IPS-20b (cell line): ENCODE data around the gene LRRC37B.
"Not testable (repeated sequence)": the region's sequence is repeated elsewhere in the genome, so short reads cannot be mapped to it uniquely, and the experiment has no call there.

Source experiments
- H3K27ac ChIP-seq: one replicate; pipeline ENCODE4 v1.5.1; 2013; ENCODE audit warnings: low read length
- H3K27me3 ChIP-seq: 2 replicates; pipeline ENCODE4 v1.6.1; 2013; ENCODE audit warnings: mild to moderate bottlenecking, low read length, inconsistent platforms; ENCODE audit not compliant: insufficient read depth
- H3K36me3 ChIP-seq: 2 replicates; pipeline ENCODE4 v1.6.1; 2013; ENCODE audit warnings: low read depth, mild to moderate bottlenecking, inconsistent platforms, low read length, moderate library complexity; ENCODE audit not compliant: insufficient read depth
- H3K4me1 ChIP-seq: 2 replicates; pipeline ENCODE4 v1.6.1; 2013; ENCODE audit warnings: mild to moderate bottlenecking, control low read depth, inconsistent platforms, low read length, moderate library complexity; ENCODE audit not compliant: insufficient read depth
- H3K4me3 ChIP-seq: 2 replicates; pipeline ENCODE4 v1.5.1; 2013; ENCODE audit warnings: mild to moderate bottlenecking, low read length, inconsistent platforms
- H3K9ac ChIP-seq: 2 replicates; pipeline ENCODE4 v1.6.1; 2013; ENCODE audit warnings: low read depth, mild to moderate bottlenecking, inconsistent platforms, low read length, moderate library complexity
- H3K9me3 ChIP-seq: 2 replicates; pipeline ENCODE4 v1.6.1; 2013; ENCODE audit warnings: mild to moderate bottlenecking, low read depth, low read length, inconsistent platforms; ENCODE audit not compliant: insufficient read depth

Gene LRRC37B

GRCh38 chr17:32045611-32046010 is 38.4 kb downstream of the LRRC37B start:
- H3K9ac ChIP-seq, H3K4me1 ChIP-seq, H3K27ac ChIP-seq, H3K27me3 ChIP-seq, H3K9me3 ChIP-seq, H3K4me3 ChIP-seq: not testable (repeated sequence)
- peaks cover 10% of the 10 kb centered on the region; the same call in 1 of the 2 replicates for H3K36me3 ChIP-seq

GRCh38 chr17:32047663-32048062 is 40.5 kb downstream of the LRRC37B start:
- not testable (repeated sequence) for H3K4me3 ChIP-seq, H3K4me1 ChIP-seq, H3K36me3 ChIP-seq, H3K9me3 ChIP-seq, H3K9ac ChIP-seq, H3K27me3 ChIP-seq, H3K27ac ChIP-seq

GRCh38 chr17:32054985-32055384 is 47.8 kb downstream of the LRRC37B start:
- H3K36me3 ChIP-seq, H3K9me3 ChIP-seq, H3K9ac ChIP-seq, H3K27me3 ChIP-seq, H3K4me1 ChIP-seq, H3K4me3 ChIP-seq, H3K27ac ChIP-seq: not testable (repeated sequence)

GRCh38 chr17:32055425-32055824 is 48.2 kb downstream of the LRRC37B start:
- H3K4me1 ChIP-seq, H3K9me3 ChIP-seq, H3K4me3 ChIP-seq, H3K27me3 ChIP-seq, H3K9ac ChIP-seq, H3K27ac ChIP-seq, H3K36me3 ChIP-seq: not testable (repeated sequence)

- not testable (repeated sequence) for H3K9me3 ChIP-seq, H3K9ac ChIP-seq, H3K27me3 ChIP-seq, H3K36me3 ChIP-seq, H3K4me3 ChIP-seq, H3K27ac ChIP-seq, H3K4me1 ChIP-seq
These were observed 49.3 kb downstream of the LRRC37B start for GRCh38 chr17:32056500-32056899.

- not testable (repeated sequence) for H3K4me1 ChIP-seq, H3K27me3 ChIP-seq, H3K9ac ChIP-seq, H3K9me3 ChIP-seq, H3K4me3 ChIP-seq, H3K36me3 ChIP-seq, H3K27ac ChIP-seq
These were observed 50.4 kb downstream of the LRRC37B start for GRCh38 chr17:32057460-32058105.

GRCh38 chr17:32060695-32061094 is 53.5 kb downstream of the LRRC37B start:
- not testable (repeated sequence) for H3K27me3 ChIP-seq, H3K9me3 ChIP-seq, H3K4me3 ChIP-seq, H3K4me1 ChIP-seq, H3K9ac ChIP-seq, H3K27ac ChIP-seq, H3K36me3 ChIP-seq

- not testable (repeated sequence) for H3K27me3 ChIP-seq
These were observed 54.7 kb downstream of the LRRC37B start for GRCh38 chr17:32061840-32062239.

GRCh38 chr17:32064091-32064490 is 56.9 kb downstream of the LRRC37B start:
- H3K27ac ChIP-seq, H3K36me3 ChIP-seq, H3K9ac ChIP-seq, H3K4me1 ChIP-seq, H3K4me3 ChIP-seq, H3K27me3 ChIP-seq, H3K9me3 ChIP-seq: not testable (repeated sequence)

More at GRCh38 chr17:32061840-32062239, 54.7 kb downstream of the LRRC37B start:
- not testable (repeated sequence) for H3K9ac ChIP-seq, H3K4me1 ChIP-seq, H3K36me3 ChIP-seq, H3K4me3 ChIP-seq, H3K27ac ChIP-seq, H3K9me3 ChIP-seq

- H3K4me1 ChIP-seq, H3K27me3 ChIP-seq, H3K36me3 ChIP-seq, H3K4me3 ChIP-seq, H3K9me3 ChIP-seq, H3K27ac ChIP-seq, H3K9ac ChIP-seq: not testable (repeated sequence)
These were observed 59.0 kb downstream of the LRRC37B start for GRCh38 chr17:32066123-32066680.

GRCh38 chr17:32066863-32067642 is 59.9 kb downstream of the LRRC37B start:
- H3K4me3 ChIP-seq, H3K36me3 ChIP-seq, H3K4me1 ChIP-seq, H3K27ac ChIP-seq, H3K9ac ChIP-seq, H3K27me3 ChIP-seq, H3K9me3 ChIP-seq: not testable (repeated sequence)

GRCh38 chr17:32069067-32069466 is 61.9 kb downstream of the LRRC37B start:
- not testable (repeated sequence) for H3K9me3 ChIP-seq, H3K27me3 ChIP-seq, H3K27ac ChIP-seq, H3K4me1 ChIP-seq, H3K9ac ChIP-seq, H3K4me3 ChIP-seq, H3K36me3 ChIP-seq
